HepG2 (cell line): ENCODE results near the gene MT4. TPM values are rescaled to one million over a fixed set of nuclear protein-coding genes. Genes with fewer than 3 reads are reported as not detected.

Source experiments
- CREBL2 ChIP-seq: sonication (generic); formaldehyde crosslinking; IDR thresholded peaks from 2 replicates; pipeline ENCODE4 v1.8.1; 2023; ENCODE audit warnings: missing genetic modification reagents, mild to moderate bottlenecking, borderline replicate concordance
- ELF1 ChIP-seq: sonication (generic); formaldehyde crosslinking; IDR thresholded peaks from 2 replicates; pipeline ENCODE4 v1.4.0; 2020; ENCODE audit warnings: missing genetic modification reagents
- ETV5 ChIP-seq: IDR thresholded peaks from 2 replicates; pipeline ENCODE4 v1.6.1; 2018; ENCODE audit warnings: missing biosample characterization, missing genetic modification reagents, inconsistent platforms, borderline replicate concordance
- GMEB2 ChIP-seq: IDR thresholded peaks from 2 replicates; pipeline ENCODE4 v1.6.1; 2016; ENCODE audit warnings: missing biosample characterization, missing genetic modification reagents, low read depth
- HOXA3 ChIP-seq: sonication (generic); formaldehyde crosslinking; IDR thresholded peaks from 2 replicates; pipeline ENCODE4 v1.5.0; 2020; ENCODE audit warnings: missing genetic modification reagents
- IKZF4 ChIP-seq: sonication (generic); formaldehyde crosslinking; IDR thresholded peaks from 2 replicates; pipeline ENCODE4 v1.5.1; 2020; ENCODE audit warnings: borderline replicate concordance, mild to moderate bottlenecking, low read depth, missing genetic modification reagents; ENCODE audit errors: not compliant biosample characterization
- KDM5A ChIP-seq: fragments of 200-600 bp; sonication (generic); IDR thresholded peaks from 2 replicates; pipeline ENCODE4 v1.7.0; 2018; ENCODE audit warnings: antibody characterized with exemption, mild to moderate bottlenecking, low read length, borderline replicate concordance
- KLF9 ChIP-seq: IDR thresholded peaks from 2 replicates; pipeline ENCODE4 v1.6.1; 2016; ENCODE audit warnings: low read depth
- MAFF ChIP-seq: IDR thresholded peaks from 2 replicates; pipeline ENCODE4 v1.6.1; 2011; ENCODE audit warnings: low read depth, low read length, improper control_type of control experiment
- MEIS2 ChIP-seq: sonication (generic); formaldehyde crosslinking; IDR thresholded peaks from 2 replicates; pipeline ENCODE4 v1.9.0; 2021; ENCODE audit warnings: mild to moderate bottlenecking, missing genetic modification reagents
- NR2C2 ChIP-seq: sonication (generic); formaldehyde crosslinking; IDR thresholded peaks from 2 replicates; pipeline ENCODE4 v1.4.0; 2020; ENCODE audit warnings: missing genetic modification reagents, mild to moderate bottlenecking, moderate library complexity, borderline replicate concordance
- SIN3B ChIP-seq: fragments of 150-350 bp; IDR thresholded peaks from 2 replicates; pipeline ENCODE4 v1.6.1; 2014; ENCODE audit warnings: low read length
- SKI ChIP-seq: fragments of 450-650 bp; IDR thresholded peaks from one replicate; pipeline ENCODE4 v1.6.1; 2018; ENCODE audit warnings: mild to moderate bottlenecking; ENCODE audit not compliant: partially characterized antibody
- THAP11 ChIP-seq: IDR thresholded peaks from 2 replicates; pipeline ENCODE4 v1.6.1; 2016; ENCODE audit warnings: missing biosample characterization, missing genetic modification reagents
- ZFP41 ChIP-seq: sonication (generic); formaldehyde crosslinking; IDR thresholded peaks from 2 replicates; pipeline ENCODE4 v1.4.0; 2020; ENCODE audit warnings: mild to moderate bottlenecking, missing genetic modification reagents, borderline replicate concordance
- ZFP82 ChIP-seq: sonication (generic); formaldehyde crosslinking; IDR thresholded peaks from 2 replicates; pipeline ENCODE4 v1.5.1; 2020; ENCODE audit warnings: mild to moderate bottlenecking, missing genetic modification reagents, borderline replicate concordance
- ZKSCAN5 ChIP-seq: sonication (generic); formaldehyde crosslinking; IDR thresholded peaks from 2 replicates; pipeline ENCODE4 v1.5.1; 2020; ENCODE audit warnings: mild to moderate bottlenecking, missing genetic modification reagents
- ZNF282 ChIP-seq: fragments of 450-650 bp; IDR thresholded peaks from 2 replicates; pipeline ENCODE4 v1.6.1; 2018; ENCODE audit not compliant: partially characterized antibody
- ZNF562 ChIP-seq: sonication (generic); formaldehyde crosslinking; IDR thresholded peaks from 2 replicates; pipeline ENCODE4 v1.8.0; 2022; ENCODE audit warnings: missing genetic modification reagents, borderline replicate concordance
- ZNF564 ChIP-seq: sonication (generic); formaldehyde crosslinking; IDR thresholded peaks from 2 replicates; pipeline ENCODE4 v1.8.1; 2023; ENCODE audit warnings: mild to moderate bottlenecking, missing genetic modification reagents
- polyA plus RNA-seq, 8 experiments: library from polyadenylated mRNA; depleted of rRNA in 3 of 8; stranded (reverse) in 7 of 8; unstranded in 1 of 8; fragments of >200 nt; fragmentation: Illumina TruSeq in 4 of 8; extraction: Trizol in 4 of 8; gene quantifications; 2 replicates each; pipeline versions ENCODE4 v1.2.1 to v1.2.3, GENCODE V29; 2011 to 2016; ENCODE audit warnings: low read depth in 4 of 8, missing spikeins in 1 of 8, mixed read lengths in 1 of 8; ENCODE audit not compliant: insufficient read depth in 1 of 8
- total RNA-seq, 5 experiments: library from RNA; depleted of rRNA; stranded (reverse); fragments of >200 nt; fragmentation: Illumina TruSeq; extraction: Trizol; gene quantifications; 2 replicates each; pipeline ENCODE4 v1.2.3, GENCODE V29; 2016; ENCODE audit warnings: low read depth in 1 of 5
- TF ChIP-seq, protein P1 (sequence below): sonication (generic); formaldehyde crosslinking; IDR thresholded peaks from 2 replicates; pipeline ENCODE4 v1.8.1; 2023; ENCODE audit warnings: mild to moderate bottlenecking, missing genetic modification reagents
- TF ChIP-seq, protein P2 (sequence below): sonication (generic); formaldehyde crosslinking; IDR thresholded peaks from 2 replicates; pipeline ENCODE4 v1.4.0; 2020; ENCODE audit warnings: low read depth, missing genetic modification reagents

Gene MT4
- total and polyA plus RNA-seq, 2 of the 13 experiments (the other 11 are each of a cell fraction or from before 2014, with no cell fraction given): not detected

DNA sequence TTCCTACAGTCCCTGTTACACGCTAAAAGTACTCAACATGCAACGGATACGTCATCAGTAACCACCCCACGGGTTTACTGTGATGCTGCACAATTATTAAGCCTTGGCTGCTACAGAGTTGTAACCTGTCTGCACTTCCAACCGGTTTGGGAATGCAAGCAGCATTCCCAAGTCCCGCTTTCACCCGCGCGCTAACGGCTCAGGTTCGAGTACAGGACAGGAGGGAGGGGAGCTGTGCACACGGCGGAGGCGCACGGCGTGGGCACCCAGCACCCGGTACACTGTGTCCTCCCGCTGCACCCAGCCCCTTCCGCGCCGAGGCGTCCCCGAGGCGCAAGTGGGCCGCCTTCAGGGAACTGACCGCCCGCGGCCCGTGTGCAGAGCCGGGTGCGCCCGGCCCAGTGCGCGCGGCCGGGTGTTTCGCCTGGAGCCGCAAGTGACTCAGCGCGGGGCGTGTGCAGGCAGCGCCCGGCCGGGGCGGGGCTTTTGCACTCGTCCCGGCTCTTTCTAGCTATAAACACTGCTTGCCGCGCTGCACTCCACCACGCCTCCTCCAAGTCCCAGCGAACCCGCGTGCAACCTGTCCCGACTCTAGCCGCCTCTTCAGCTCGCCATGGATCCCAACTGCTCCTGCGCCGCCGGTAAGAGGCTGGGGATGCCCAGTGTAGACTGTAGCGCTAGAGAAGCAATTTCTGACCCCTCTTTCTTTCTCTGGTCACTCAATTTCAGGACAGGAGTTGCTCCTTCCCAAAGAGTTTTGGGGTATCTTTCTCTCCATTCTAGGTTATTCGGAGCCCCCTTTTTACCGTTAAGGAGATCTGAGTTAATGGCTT is 43.4 kb downstream of the MT4 start, which contains the start of gene MT2A (continued):
- TF ChIP-seq CREBL2 (no peak), ETV5 (peak; percentile 41; the same call in 1 of the 2 replicates), KDM5A (no peak), HOXA3 (CRISPR knock-in tag) (peak; percentile 89), ZNF564 (CRISPR knock-in tag) (peak; percentile 93), MAFF (no peak), ZNF562 (peak; percentile 50; the same call in 1 of the 2 replicates), ELF1 (CRISPR knock-in tag) (0 out of 2 replicates have a peak, but pooled peaks have one; percentile 5), SKI (peak; percentile 73), ZKSCAN5 (CRISPR knock-in tag) (0 out of 2 replicates have a peak, but pooled peaks have one; percentile 32), ZFP82 (CRISPR knock-in tag) (peak; percentile 90; the same call in 1 of the 2 replicates), IKZF4 (CRISPR knock-in tag) (no peak), KLF9 (CRISPR knock-in tag) (peak; percentile 55; the same call in 1 of the 2 replicates), SIN3B (0 out of 2 replicates have a peak, but pooled peaks have one; percentile 25), NR2C2 (CRISPR knock-in tag) (no peak), MEIS2 (CRISPR knock-in tag) (peak; percentile 87), THAP11 (CRISPR knock-in tag) (peak; percentile 70), ZFP41 (peak; percentile 40; the same call in 1 of the 2 replicates), GMEB2 (CRISPR knock-in tag) (no peak), ZNF282 (no peak)
- TF ChIP-seq, protein P1, sequence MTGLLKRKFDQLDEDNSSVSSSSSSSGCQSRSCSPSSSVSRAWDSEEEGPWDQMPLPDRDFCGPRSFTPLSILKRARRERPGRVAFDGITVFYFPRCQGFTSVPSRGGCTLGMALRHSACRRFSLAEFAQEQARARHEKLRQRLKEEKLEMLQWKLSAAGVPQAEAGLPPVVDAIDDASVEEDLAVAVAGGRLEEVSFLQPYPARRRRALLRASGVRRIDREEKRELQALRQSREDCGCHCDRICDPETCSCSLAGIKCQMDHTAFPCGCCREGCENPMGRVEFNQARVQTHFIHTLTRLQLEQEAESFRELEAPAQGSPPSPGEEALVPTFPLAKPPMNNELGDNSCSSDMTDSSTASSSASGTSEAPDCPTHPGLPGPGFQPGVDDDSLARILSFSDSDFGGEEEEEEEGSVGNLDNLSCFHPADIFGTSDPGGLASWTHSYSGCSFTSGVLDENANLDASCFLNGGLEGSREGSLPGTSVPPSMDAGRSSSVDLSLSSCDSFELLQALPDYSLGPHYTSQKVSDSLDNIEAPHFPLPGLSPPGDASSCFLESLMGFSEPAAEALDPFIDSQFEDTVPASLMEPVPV (CRISPR knock-in tag): peak; percentile 42; the same call in 1 of the 2 replicates
- TF ChIP-seq, protein P2, sequence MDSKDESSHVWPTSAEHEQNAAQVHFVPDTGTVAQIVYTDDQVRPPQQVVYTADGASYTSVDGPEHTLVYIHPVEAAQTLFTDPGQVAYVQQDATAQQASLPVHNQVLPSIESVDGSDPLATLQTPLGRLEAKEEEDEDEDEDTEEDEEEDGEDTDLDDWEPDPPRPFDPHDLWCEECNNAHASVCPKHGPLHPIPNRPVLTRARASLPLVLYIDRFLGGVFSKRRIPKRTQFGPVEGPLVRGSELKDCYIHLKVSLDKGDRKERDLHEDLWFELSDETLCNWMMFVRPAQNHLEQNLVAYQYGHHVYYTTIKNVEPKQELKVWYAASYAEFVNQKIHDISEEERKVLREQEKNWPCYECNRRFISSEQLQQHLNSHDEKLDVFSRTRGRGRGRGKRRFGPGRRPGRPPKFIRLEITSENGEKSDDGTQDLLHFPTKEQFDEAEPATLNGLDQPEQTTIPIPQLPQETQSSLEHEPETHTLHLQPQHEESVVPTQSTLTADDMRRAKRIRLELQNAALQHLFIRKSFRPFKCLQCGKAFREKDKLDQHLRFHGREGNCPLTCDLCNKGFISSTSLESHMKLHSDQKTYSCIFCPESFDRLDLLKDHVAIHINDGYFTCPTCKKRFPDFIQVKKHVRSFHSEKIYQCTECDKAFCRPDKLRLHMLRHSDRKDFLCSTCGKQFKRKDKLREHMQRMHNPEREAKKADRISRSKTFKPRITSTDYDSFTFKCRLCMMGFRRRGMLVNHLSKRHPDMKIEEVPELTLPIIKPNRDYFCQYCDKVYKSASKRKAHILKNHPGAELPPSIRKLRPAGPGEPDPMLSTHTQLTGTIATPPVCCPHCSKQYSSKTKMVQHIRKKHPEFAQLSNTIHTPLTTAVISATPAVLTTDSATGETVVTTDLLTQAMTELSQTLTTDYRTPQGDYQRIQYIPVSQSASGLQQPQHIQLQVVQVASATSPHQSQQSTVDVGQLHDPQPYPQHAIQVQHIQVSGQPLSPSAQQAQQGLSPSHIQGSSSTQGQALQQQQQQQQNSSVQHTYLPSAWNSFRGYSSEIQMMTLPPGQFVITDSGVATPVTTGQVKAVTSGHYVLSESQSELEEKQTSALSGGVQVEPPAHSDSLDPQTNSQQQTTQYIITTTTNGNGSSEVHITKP (CRISPR knock-in tag): no peak; the same call in 1 of the 2 replicates
